Measurements from ENCODE around the gene RNF213.
"Not testable (repeated sequence)": the region's sequence is repeated elsewhere in the genome, so short reads cannot be mapped to it uniquely, and the experiment has no call there.

- TF ChIP-seq CTCF, POLR2A (IDR thresholded peaks at IDR 0.05): not testable (repeated sequence)
Observed at GRCh38 chr17:80299350-80300100, 38.9 kb downstream of the RNF213 start.
